ENCODE results near the gene SLC15A4. TPM values are rescaled to one million over a fixed set of nuclear protein-coding genes. Genes with fewer than 3 reads are reported as not detected.

Gene SLC15A4
- polyA plus RNA-seq, 3 donors = 5.4 to 46.6 (median 14.8) TPM

DNA sequence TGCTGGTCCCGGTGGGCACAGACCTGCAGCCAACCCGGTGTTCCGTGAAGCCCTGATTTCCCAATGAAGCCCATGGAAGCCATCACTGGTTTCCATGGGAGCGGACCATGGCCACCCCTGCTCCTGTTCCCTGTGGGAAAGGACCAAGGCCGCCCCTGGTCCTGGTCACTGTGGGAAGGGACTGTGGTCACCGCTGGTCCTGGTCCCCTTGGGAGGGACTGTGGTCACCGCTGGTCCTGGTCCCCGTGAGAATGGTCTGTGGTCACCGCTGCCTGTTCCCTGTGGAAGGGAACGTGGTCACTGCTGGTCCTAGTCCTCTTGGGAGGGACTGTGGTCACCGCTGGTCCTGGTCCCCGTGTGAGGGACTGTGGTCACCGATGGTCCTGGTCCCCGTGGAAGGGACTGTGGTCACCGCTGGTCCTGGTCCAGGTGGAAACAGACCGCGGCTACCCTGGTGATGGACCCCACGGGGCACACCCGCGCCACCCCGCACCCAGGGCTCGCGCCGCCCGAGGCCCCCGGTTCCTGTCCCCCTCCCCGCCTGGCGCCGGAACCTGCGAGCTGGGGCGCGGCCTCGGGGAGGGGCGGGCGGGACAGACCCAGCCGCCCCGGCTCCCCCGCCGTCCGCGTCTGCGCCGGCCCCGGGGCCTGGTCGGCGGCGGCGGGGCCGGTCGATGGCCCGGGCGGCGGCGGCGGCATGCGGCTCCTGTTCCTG lies 29.3 kb upstream of the SLC15A4 start, which contains the start of gene GLT1D1:
GLT1D1 (plus strand) TSS at position 594 of the 715 bp plus-strand sequence; CDS start at position 698, 104 bp downstream.
- 18% methylated on average over 56 of the region's 56 CpGs for WGBS (ENCODE audit: insufficient coverage)

More for the DNA sequence above, 29.3 kb upstream of the SLC15A4 start, which contains the start of gene GLT1D1:
- TF ChIP-seq, protein P1, sequence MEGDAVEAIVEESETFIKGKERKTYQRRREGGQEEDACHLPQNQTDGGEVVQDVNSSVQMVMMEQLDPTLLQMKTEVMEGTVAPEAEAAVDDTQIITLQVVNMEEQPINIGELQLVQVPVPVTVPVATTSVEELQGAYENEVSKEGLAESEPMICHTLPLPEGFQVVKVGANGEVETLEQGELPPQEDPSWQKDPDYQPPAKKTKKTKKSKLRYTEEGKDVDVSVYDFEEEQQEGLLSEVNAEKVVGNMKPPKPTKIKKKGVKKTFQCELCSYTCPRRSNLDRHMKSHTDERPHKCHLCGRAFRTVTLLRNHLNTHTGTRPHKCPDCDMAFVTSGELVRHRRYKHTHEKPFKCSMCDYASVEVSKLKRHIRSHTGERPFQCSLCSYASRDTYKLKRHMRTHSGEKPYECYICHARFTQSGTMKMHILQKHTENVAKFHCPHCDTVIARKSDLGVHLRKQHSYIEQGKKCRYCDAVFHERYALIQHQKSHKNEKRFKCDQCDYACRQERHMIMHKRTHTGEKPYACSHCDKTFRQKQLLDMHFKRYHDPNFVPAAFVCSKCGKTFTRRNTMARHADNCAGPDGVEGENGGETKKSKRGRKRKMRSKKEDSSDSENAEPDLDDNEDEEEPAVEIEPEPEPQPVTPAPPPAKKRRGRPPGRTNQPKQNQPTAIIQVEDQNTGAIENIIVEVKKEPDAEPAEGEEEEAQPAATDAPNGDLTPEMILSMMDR (IDR thresholded peaks at IDR 0.05) = no peak
- intact Hi-C loops (cut with micrococcal nuclease) = loop anchor here in 1 of 2 donors (5.0 kb wide), 2 partner anchors 36 to 64 kb away; no protein-coding TSS in a partner anchor
- peaks cover 4% of the 10 kb centered on the region for H4K20me1 ChIP-seq (ENCODE audit: insufficient read depth, low read length)
- H3K27me3 ChIP-seq (ENCODE audit: control insufficient read depth in 2 of 2, insufficient read depth in 2 of 2, low read length in 2 of 2) = no peaks in the 10 kb centered on the region
- H3K4me3 ChIP-seq (replicated peaks in 1 of 3; ENCODE audit: low read depth in 2 of 3, low read length in 3 of 3) = peak within 1 kb of the TSS; percentile 68 to 94 (median 73)
- Mint-ChIP-seq H3K27ac (peak within 1 kb of the TSS; percentile 91 to 99 (median 98)), H3K27me3 (ENCODE audit: low read depth in 3 of 3) (peaks cover 2 to 11% (median 6%) of the 10 kb centered on the region in 3 donors), H3K4me3 (peak within 1 kb of the TSS; percentile 74 to 94), H3K4me1 (peaks cover 51% of the 10 kb centered on the region), H3K9me3 (peaks cover 0 to 12% (median under 1%) of the 10 kb centered on the region in 7 donors), H3K36me3 (peaks cover 13 to 26% of the 10 kb centered on the region in 2 donors)
- DNase-seq = peak in 1 of 3 donors; percentile 19
- peak within 1 kb of the TSS; percentile 93 to 98 for H3K27ac ChIP-seq (ENCODE audit: low read depth in 1 of 2, low read length in 2 of 2)
- peaks cover 50% of the 10 kb centered on the region for H3K79me2 ChIP-seq (ENCODE audit: insufficient read depth, low read length)
- no peaks in the 10 kb centered on the region for H3K9me3 ChIP-seq (replicated peaks in 1 of 2; ENCODE audit: control insufficient read depth in 1 of 2, insufficient read depth in 1 of 2, low read length in 2 of 2)
- H2AFZ ChIP-seq (ENCODE audit: insufficient read depth, low read depth, low read length, poor library complexity, severe bottlenecking) = peak within 1 kb of the TSS; percentile 84
- H3K4me2 ChIP-seq (replicated peaks; ENCODE audit: extremely low read depth, low read length, poor library complexity, severe bottlenecking) = peak within 1 kb of the TSS; percentile 80
- peaks cover 51 to 52% of the 10 kb centered on the region in 2 donors for H3K4me1 ChIP-seq (ENCODE audit: control insufficient read depth in 1 of 2, insufficient read depth in 2 of 2, low read length in 2 of 2)
- H3K36me3 ChIP-seq (replicated peaks in 1 of 2; ENCODE audit: control insufficient read depth in 1 of 2, insufficient read depth in 2 of 2, low read length in 2 of 2) = no peaks in the 10 kb centered on the region
- H3K9ac ChIP-seq (ENCODE audit: insufficient read depth, low read length, poor library complexity, severe bottlenecking) = peak within 1 kb of the TSS; percentile 96

All from CD14-positive monocyte (primary cell).